Measurements from ENCODE around the gene ABCB11.
"Not testable (repeated sequence)": the region's sequence is repeated elsewhere in the genome, so short reads cannot be mapped to it uniquely, and the experiment has no call there.

Gene ABCB11

DNA sequence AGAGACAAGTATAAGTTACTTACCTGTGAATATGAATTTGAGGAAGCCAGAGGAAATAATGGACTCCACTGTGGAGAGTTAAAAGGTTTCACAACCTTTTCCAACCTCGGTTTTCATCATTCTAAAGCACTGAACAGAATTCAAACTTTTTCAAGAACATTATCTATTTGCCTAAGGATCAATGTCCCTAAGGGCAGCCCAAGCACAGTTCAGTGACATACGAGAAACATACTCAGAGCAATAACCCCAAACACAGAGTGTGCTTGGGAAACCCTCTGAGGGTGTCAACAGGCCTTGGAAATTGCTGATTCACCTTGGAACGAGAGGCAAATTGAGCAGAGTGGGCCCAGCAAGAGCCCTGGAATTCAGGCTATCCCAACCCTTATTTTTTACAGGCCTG, at the start of gene ABCB11:
Gene ABCB11 (minus strand): TSS at position 123 of the 400 bp plus-strand sequence. CDS start 13,199 bp downstream, outside the sequence.
- DNase-seq (ENCODE audit: low spot score), result no peak

DNA sequence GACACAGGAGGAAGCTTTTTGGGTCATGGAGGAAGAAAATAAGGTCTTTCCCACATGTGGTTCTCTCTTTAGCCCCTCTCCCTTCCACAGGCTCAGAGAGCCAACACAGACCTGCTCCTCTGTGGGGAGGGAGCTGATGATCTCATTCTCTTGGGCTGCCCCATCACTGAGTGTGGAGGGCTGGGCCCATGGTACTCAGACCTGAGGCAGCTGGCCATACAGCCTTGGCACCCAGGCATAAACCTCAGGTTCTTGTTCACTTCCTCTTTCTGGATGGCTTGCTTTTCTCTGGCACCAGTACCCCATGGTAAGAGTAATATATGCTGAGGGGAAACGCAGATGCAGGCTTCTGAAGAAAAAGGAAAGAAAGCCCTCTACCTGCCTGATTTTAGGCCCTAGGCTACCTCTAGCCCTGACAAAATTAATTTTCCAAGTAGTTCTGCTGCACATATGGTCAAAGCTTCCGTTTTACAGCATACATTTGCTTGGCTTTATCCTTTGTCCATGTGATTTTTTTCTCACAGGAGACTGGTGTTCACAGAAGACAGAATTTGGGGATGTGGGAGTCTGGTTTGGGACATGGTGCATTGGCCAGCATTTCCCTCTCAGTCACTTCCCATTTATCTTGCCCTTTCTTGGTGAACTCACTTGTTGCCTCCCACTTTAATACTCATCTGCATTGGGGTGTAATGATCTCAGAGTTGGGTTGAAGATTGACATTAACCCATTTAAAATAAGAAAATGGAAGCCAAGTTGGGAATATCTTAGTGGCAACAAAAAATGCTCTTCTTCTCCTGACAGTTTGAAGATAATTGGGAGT, 49.3 kb upstream of the ABCB11 start:
- DNase-seq (ENCODE audit: low spot score), result no peak

DNA sequence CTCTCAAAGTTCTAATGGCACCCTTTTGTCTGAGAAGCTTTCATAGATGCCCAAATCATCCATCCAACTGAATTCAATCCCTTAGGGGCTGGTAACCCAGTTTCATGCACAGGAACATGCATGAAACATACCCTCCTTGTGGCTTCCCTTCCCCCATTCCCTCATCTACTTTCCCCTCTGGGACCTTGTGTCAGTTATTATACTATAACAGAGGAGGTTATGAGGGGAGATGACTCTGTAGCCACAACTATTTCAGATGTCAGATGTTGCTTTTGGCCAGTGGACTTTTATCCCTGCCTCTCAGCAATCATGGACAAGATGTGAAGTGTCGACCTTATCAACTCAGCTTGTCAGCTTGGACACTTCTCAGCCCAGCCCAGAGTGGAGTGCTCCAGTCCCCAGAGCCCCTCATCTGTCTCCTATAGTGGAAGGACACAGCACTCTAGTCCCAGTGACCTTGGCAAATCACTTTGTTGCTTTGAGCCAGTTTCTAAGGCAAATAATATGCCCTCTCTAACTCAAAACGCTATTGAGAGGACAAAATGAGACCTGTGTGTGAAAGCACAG, 46.6 kb upstream of the ABCB11 start:
- no peak for DNase-seq (ENCODE audit: low spot score)

DNA sequence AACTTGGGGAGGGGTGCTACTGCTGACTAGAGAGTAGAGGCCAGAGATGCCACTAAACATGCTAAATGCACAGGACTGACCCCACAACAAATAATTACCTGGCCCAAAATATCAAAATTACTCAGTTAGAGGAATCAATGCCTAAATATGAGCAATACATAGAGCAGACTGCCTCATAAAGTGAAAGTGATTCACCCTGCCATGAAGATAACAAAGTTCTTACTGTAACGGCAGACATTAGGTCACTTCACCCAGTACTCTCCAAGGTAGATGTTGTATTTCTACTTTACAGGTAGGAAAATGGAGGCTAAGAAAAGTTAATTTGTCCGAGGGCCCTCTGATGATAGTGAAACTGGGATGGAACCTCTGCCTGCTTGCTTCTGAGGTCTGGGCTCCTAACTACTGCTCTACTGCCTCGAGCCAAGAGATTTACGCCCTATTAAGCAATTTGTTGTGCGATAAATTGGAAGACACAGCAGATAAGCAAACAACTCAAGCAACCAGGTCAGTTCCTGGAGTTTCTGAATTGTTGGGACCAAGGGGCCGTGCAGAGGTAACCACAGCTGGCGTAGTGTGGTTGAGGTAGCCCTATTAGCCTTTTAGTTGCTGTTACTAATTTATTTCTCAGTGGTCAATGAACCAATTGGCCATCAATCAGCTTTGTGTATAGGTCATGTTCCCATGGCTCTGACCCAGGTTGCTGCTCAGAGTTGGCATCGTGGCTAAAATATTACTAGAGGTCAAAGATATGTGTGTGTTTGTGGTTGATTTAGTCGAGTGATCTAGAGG, 43.0 kb upstream of the ABCB11 start:
- DNase-seq (ENCODE audit: low spot score), result no peak

DNA sequence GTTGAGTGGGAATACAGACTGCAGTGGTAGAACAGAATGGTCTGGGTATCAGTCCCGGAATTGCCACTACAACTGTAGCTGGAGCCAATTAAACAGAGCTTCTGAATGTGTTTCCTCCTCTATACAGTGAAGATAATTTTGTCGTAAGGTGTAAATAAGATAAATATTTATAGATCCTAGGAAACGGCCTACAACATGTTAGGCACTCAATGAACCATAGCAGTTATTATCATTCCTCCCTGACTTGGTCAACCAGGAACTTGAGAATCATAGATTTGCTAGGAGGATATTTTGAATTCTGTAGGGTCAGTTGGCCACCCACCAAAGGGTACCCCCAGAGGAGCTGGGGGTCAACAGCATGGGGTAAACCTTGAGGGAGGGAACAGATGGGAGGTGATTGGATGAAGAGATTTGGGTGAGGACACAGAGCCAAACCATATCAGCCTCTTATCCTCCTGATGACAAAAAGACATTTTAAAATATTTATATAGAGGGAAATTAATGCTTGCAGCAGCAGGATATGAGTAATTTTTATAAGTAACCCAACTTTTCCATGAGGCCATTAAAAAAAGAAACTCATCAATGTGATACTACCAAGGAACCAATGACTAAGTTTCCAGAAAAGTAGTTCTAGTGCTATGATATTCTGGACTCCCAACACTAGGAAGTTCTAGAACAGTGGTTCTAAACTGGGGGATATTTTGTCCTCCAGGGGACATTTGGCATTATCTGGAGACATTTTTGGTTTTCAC, 42.3 kb upstream of the ABCB11 start:
- no peak for DNase-seq (ENCODE audit: low spot score)

DNA sequence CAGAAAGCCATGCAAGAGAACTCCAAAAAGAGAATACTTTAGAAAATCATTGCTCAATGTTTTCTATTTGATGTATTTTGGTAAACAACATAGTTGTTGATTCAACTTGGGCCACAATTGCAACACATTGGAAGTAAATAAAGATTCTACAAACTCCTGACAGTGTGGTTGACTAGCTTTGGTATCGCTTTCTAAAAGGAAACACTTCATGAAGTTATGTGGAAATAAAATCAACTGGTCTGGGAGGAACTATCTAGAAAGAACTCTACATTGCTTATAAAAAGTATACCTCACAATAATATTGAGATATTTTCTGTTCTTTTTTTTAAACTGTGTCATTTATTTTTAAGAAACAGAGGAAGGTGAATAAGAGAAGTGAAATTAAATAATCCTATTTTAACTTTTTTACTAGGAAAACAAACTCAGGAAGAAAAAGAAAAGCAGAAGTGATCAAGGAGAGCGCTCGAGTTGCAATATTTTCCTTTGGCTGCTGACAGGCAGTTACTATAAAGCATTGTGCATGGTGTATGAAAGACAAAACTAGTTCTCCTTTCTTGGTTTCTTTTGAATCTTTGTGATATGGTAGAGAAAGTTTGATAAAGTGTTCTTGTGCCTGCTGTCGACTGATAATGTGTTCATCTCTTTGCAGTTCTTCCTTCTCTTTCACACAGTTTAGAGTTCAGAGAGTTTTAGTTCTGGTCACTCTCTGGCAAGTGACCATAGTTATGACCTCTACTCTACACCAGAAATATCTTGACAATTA, 41.2 kb upstream of the ABCB11 start:
- no peak for DNase-seq (ENCODE audit: low spot score)

DNA sequence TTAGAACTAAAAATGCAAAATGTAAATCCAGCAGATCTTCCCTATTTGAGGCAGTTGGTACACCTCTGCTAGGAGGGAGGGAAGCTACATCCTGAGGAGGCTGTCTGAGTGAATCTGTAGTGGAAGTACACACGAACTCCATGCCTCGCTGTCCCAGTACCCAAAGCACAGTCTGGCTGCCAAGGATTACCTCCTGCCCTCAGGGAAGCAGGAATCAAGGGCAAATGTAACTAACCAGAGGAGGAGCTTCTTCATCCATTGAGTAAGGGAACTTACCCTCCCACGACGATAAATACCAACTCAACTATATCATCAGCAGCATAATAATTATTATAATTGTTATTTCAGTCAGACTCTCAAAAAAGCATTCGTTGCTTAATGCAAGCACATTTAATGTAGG, 40.3 kb upstream of the ABCB11 start:
- no peak for DNase-seq (ENCODE audit: low spot score)

DNA sequence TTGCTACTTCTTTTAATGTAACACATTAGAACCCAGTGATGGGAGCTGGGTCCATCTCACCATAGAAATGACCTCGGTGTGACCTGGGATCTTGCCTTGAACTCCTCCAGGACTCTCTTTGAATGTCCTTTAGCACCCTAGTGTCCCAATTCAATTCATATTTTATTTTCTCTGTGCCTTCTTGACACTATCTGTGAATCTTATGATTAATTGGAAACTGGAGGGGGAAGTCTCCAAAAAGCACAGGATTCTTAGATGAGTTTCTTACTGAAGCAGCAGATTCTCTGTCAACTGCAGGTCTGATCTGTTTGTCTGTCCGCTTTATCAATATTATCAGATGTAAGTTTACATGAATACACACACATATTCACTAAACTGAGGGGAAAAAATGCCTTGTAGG, 38.7 kb upstream of the ABCB11 start:
- DNase-seq (ENCODE audit: low spot score), result no peak

DNA sequence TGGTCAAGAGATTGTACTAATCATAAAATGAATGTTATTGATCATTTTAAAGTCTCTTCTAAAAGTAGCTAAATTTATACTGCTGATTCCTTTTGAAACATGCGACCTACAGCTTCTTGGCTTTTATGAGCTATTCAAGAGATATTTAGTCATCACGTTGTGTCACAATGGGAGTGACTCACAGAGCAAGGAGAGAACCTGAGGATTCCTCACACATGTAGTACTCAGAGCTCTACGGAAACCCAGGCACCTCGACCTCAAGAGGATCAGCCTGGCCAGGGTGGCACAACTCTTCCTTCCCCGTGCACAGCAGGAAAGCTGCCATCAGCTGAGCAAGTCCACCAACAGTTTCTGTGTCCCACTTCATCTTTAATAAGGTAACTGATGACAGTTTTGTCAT, 38.2 kb upstream of the ABCB11 start, which contains the start of gene DHRS9:
Gene DHRS9 (plus strand): TSS at position 223 of the 400 bp plus-strand sequence. CDS start 12,019 bp downstream, outside the sequence.
- DNase-seq (ENCODE audit: low spot score), result no peak

DNA sequence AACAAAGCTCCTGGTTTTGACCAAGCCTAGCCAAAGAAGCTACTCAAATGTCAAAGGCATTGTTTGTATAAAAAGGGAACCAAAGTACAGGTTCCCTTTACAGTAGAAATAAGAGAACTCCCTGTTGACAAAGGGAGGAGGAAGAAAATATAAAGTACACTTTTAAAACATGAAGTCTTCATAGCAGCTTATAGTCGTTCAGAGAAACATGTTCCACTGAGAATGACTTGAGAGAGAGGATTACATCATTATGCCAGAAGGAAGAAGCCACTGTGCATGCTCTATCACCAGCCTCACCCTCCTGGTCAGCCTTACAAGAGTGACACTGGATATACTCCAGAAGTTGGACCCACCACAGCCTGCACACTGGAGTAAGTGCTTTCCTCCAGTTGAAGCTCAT, 35.8 kb upstream of the ABCB11 start:
- DNase-seq (ENCODE audit: low spot score), result no peak

DNA sequence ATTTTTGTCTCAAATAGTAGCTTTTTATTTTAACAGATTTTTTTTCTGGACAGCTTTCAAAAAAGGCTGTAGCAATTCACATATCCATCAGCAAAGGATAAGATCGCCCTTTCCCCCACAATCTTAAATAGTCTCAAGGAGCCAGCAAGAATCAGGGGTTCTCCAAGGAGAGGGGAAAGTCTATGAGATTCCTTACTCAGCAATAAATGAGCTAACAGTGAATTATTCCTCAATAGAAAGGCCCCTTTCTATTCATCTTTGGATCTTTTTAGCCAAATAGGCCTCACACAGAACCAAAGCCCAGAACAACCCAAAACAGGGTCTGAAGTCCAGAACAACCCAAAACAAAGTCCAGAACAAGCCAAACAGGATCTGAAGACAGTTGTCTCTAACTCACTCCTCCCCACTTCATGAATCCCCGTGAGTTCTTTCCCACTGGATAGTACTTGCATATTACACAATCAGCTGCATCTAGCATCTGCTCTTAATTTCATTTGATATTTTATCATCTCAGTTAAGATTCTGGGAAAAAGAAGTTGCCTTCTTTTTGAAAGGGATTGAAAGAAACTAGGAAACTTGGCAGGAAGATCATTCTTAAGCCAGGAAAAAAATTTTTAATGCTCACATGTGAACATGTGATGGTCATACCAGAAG, 34.9 kb upstream of the ABCB11 start:
- DNase-seq (ENCODE audit: low spot score), result no peak

DNA sequence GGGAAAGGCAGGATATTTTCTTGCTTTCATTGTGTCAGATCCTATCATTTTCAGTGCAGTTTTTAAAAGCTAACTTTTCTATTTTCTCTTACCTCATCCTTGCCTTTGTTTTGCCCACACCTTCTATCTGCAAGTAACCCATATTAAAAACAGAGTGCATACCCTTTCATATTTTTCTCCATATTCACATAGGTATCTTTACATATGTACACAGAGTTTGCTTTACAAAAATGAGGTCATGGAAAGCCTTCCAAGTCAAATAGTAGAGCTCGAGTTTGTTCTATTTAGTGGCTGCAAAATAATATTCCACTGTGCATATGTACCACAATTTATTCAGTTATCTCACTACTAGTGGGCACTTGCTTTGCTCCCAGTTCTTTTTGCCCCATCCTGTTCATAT, 34.3 kb upstream of the ABCB11 start:
- DNase-seq (ENCODE audit: low spot score), result no peak

DNA sequence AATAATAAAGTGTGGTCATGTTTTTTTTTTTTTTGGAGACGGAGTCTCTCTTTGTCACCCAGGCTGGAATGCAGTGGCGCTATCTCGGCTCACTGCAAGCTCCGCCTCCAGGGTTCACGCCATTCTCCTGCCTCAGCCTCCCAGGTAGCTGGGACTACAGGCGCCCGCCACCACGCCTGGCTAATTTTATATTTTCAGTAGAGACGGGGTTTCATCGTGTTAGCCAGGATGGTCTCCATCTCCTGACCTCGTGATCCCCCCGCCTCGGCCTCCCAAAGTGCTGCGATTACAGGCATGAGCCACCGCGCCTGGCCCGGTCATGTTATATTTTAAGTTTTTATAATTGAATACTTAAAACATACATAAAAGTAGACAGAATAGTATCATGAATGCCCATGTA, 33.1 kb upstream of the ABCB11 start:
- not testable (repeated sequence) for DNase-seq (ENCODE audit: low spot score)

DNA sequence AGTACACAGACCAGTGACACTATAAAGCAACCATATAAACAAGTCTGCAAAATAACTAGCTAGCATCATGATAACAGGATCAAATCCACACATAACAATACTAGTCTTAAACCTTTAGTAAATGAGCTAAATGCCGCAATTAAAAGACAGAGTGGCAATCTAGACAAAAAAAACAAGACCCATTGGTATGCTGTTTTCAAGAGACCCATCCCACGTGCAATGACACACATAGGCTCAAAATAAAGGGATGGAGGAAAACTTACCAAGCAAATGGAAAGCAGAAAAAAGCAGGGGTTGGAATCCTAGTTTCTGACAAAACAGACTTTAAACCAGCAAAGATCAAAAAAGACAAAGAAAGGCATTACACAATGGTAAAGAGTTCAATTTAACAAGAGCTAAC, 23.5 kb upstream of the ABCB11 start:
- DNase-seq (ENCODE audit: low spot score), result not testable (repeated sequence)

DNA sequence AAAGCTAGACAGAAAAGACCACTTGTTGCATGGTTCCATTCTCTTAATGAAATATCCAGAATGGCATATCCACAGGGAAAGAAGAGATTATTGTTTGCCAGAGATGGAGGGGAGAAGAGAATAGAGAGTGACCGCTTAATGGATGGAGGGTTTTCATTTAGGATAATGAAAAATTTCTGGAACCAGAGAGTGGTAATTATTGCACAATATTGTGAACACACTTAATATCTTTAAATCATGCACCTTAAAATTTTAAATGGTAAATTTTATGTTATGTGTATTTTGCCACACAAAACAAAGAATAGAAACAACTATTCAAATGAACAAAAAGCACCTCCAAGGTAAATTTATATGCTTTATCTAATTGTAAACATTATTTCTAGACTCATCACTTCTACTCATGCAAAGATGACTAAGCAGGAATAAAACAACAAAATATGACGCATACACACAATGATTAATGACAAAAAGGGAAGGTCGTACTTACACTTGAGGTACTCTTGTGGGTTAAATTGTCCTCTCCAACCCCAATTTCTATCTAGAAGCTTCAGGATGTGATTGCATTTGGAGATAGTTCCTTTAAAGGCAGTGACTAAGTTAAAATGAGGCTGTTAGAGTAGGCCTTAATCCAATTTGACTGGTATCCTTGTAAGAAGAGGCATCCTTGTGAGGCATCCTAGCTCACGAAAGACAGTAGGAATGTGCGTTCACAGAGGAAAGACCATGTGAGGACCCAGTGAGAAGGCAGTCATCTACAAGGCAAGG, 19.5 kb upstream of the ABCB11 start:
- no peak for DNase-seq (ENCODE audit: low spot score)

DNA sequence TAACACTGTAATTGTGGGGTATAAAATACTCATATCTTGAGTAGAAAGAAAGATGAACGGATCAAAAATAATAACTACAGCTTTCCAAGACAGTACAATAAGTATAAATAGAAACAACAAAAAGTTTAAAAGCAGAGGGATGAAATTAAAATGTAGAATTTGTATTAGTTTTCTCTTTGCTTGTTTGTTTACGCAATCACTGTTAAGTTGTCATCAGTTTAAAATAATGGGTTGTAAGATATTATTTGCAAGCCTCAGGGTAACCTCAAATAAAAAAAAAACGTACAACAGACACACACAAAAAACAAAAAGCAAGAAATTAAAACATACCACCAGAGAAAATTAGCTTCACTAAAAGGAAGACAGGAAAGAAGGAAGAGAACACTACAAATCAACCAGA, 18.0 kb upstream of the ABCB11 start:
- DNase-seq (ENCODE audit: low spot score), result no peak

DNA sequence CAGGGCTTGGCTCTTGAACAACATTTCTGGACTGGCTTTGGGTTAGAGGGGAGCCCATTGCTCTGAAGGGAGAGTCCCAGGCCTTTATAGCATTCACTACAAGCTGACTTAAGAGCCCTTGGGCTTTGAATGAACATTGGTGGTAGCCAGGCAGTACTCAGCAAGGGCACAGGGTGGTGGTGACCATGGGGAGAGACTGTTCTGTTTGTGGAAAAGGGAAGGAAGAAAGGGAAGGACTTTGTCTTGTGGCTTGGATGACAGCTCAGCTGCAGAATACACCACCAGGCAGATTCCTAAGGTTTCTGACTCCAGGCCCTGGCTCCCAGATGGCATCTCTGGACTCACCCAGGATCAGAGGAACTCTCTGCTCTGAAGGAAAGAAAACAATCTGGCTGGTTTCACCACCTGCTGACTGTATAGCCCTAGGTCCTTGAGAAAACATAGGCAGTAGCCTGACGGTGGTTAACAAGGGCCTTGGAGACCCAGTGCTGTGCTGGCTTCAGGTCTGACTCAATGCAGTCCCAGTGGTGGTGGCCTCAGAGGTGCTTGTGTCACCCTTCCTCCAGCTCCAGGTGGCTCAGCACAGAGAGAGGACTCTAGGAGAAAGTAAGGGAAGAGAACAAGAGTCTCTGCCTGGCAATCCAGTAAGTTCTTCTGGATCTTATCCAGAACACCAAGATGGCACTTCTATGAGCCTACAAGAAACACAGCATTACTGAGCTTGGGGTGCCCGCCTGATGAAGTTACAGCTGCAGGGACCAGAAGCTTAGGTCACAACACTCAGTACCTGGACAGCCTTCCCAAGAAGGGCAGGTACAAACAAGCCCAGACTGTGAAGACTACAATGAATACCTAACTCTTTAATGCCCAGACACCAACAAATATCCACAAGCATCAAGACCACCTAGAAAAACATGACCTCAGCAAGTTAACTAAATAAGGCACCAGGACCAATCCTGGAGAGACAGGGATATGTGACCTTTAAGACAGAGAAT, 16.4 kb upstream of the ABCB11 start:
- DNase-seq (ENCODE audit: low spot score), result no peak

DNA sequence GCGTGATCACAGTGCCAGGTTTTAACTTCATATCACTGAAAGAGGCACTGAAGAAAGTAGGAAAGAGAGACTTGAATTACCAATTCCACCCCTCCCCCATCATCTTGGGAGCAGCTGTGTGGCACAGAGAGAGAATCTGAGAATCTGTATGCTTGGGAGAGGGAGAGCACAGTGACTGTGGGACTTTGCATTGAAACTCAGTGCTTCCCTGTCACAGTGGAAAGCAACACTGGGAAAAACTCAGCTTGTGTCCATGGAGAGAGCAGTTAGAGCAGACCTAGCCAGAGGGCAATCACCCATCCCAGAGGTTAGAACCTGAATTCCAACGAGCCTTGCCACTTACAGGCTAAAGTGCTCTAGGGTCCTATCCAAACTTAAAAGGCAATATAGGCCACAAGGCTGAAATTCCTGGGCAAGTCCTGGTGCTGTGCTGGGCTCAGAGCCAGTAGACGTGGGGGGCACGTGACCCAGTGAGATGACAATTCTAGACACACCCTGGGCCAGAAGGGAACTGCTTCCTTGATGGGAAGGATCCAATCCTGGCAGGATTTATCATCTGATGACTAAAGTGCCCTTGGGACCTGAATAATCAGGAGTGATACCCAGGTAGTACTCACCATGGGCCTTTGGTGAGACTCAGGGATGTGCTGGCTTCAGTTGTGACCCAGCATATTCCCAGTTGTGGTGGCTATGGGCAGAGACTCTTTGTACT, 15.5 kb upstream of the ABCB11 start:
- no peak for DNase-seq (ENCODE audit: low spot score)

All from SW480 (cell line).